GM23248 (cell line): Measurements from ENCODE around the gene CTDNEP1. TPM values are rescaled to one million over a fixed set of nuclear protein-coding genes. Genes with fewer than 3 reads are reported as not detected.

Experiments used
- DNase-seq: peaks from one replicate; pipeline ENCODE4 v3.0.0-alpha.2; 2015
- H2AFZ ChIP-seq: fragments of 200-600 bp; sonication (generic); 2 replicates; pipeline ENCODE4 v1.6.1; 2016; ENCODE audit warnings: antibody characterized with exemption
- H3F3A ChIP-seq: fragments of 200-600 bp; sonication (generic); 2 replicates; pipeline ENCODE4 v1.6.1; 2016; ENCODE audit warnings: mild to moderate bottlenecking, antibody characterized with exemption, mixed run types; ENCODE audit not compliant: insufficient read depth
- H3K27ac ChIP-seq: fragments of 200-600 bp; sonication (generic); 2 replicates; pipeline ENCODE4 v1.5.1; 2016; ENCODE audit warnings: mild to moderate bottlenecking
- H3K27me3 ChIP-seq: fragments of 200-600 bp; sonication (generic); replicated peaks from 2 replicates; pipeline ENCODE4 v1.6.1; 2016; ENCODE audit warnings: mild to moderate bottlenecking; ENCODE audit not compliant: insufficient read depth
- H3K36me3 ChIP-seq: fragments of 200-600 bp; sonication (generic); 2 replicates; pipeline ENCODE4 v1.6.1; 2016; ENCODE audit warnings: low read depth, mild to moderate bottlenecking
- H3K4me1 ChIP-seq: fragments of 200-600 bp; sonication (generic); 2 replicates; pipeline ENCODE4 v1.6.1; 2016; ENCODE audit warnings: mild to moderate bottlenecking; ENCODE audit not compliant: insufficient read depth
- H3K4me2 ChIP-seq: fragments of 200-600 bp; sonication (generic); one replicate; pipeline ENCODE4 v1.6.1; 2016; ENCODE audit warnings: mild to moderate bottlenecking; ENCODE audit not compliant: unreplicated experiment
- H3K4me3 ChIP-seq: fragments of 200-600 bp; sonication (generic); 2 replicates; pipeline ENCODE4 v1.5.1; 2016; ENCODE audit warnings: mild to moderate bottlenecking
- H3K79me2 ChIP-seq: fragments of 200-600 bp; sonication (generic); 2 replicates; pipeline ENCODE4 v1.6.1; 2016; ENCODE audit warnings: mild to moderate bottlenecking; ENCODE audit not compliant: insufficient read depth
- H3K9ac ChIP-seq: fragments of 200-600 bp; sonication (generic); 2 replicates; pipeline ENCODE4 v1.6.1; 2016; ENCODE audit warnings: mild to moderate bottlenecking
- H3K9me2 ChIP-seq: fragments of 200-600 bp; sonication (generic); 2 replicates; pipeline ENCODE4 v1.6.1; 2016; ENCODE audit warnings: mixed run types, mild to moderate bottlenecking, moderate library complexity; ENCODE audit not compliant: insufficient read depth
- H3K9me3 ChIP-seq: fragments of 200-600 bp; sonication (generic); one replicate; pipeline ENCODE4 v1.6.1; 2017; ENCODE audit warnings: low read depth
- H4K20me1 ChIP-seq: fragments of 200-600 bp; sonication (generic); 2 replicates; pipeline ENCODE4 v1.6.0; 2016; ENCODE audit not compliant: insufficient read depth
- EZH2 ChIP-seq: fragments of 200-600 bp; sonication (generic); IDR thresholded peaks from 2 replicates; pipeline ENCODE4 v1.6.1; 2018; ENCODE audit warnings: antibody characterized with exemption, mild to moderate bottlenecking; ENCODE audit not compliant: insufficient read depth, poor library complexity, severe bottlenecking
- EZH2phosphoT487 ChIP-seq: fragments of 200-600 bp; sonication (generic); IDR thresholded peaks from 2 replicates; pipeline ENCODE4 v1.6.1; 2018; ENCODE audit warnings: antibody characterized with exemption, moderate library complexity, mild to moderate bottlenecking, low read depth; ENCODE audit not compliant: insufficient read depth
- WGBS, 2 experiments: methylation state at CpG; one replicate each; pipeline ENCODE4 v1.1.6; 2015 to 2017; ENCODE audit warnings: low lambda C conversion rate in 2 of 2, low coverage in 1 of 2; ENCODE audit errors: missing lambda C conversion rate in 2 of 2; 5-methylcytosine and 5-hydroxymethylcytosine counted together
- in situ Hi-C: fragments of 300-500 bp; cut with MboI; formaldehyde crosslinking; loops from 2 replicates; pipeline ENCODE4 v1.15.0; 2020
- polyA plus RNA-seq: library from polyadenylated mRNA; unstranded; fragments of >200 nt; fragmentation: Nextera tagmentation; extraction: Ambion mirVana; gene quantifications from 2 replicates; pipeline ENCODE4 v1.2.1, GENCODE V29; 2016
- total RNA-seq: library from RNA; depleted of rRNA; stranded (reverse); fragments of >200 nt; shearing (Covaris generic); gene quantifications from 2 replicates; pipeline ENCODE4 v1.2.3, GENCODE V29; 2014

Gene CTDNEP1
- total and polyA plus RNA-seq, 2 experiments from 2014 or later, result 30.0 to 38.9 TPM

GRCh38 chr17:7219812-7220592, 31.5 kb downstream of the CTDNEP1 start, which contains the start of the genes ACADVL and DLG4:
ACADVL (plus strand) TSS chr17:7219938; CDS start chr17:7219985, 47 bp downstream.
DLG4 (minus strand) TSS chr17:7219836.
- Histone ChIP-seq H3K4me2 (peak within 1 kb of the TSS; percentile 91), H3K9ac (peak within 1 kb of the TSS; percentile 91), H3K79me2 (peaks cover 53% of the 10 kb centered on the region), H3K27ac (peak within 1 kb of the TSS; percentile 86), H3K4me1 (peaks cover 29% of the 10 kb centered on the region), H3K9me3 (no peaks in the 10 kb centered on the region), H3K9me2 (no peaks in the 10 kb centered on the region), H2AFZ (peak within 1 kb of the TSS; percentile 74), H4K20me1 (no peaks in the 10 kb centered on the region), H3K4me3 (peak within 1 kb of the TSS; percentile 81), H3K27me3 (no peaks in the 10 kb centered on the region), H3F3A (peaks cover 26% of the 10 kb centered on the region), H3K36me3 (peaks cover 15% of the 10 kb centered on the region; the same call in 1 of the 2 replicates)
- DNase-seq, result peak; percentile 98
- no peak for TF ChIP-seq EZH2phosphoT487
- TF ChIP-seq EZH2, result no peak
- in situ Hi-C loops, result no loop called here
- WGBS, 2 experiments, result 1 to 2% methylated on average over 57 to 60 of the region's 63 CpGs

- Histone ChIP-seq H3K9me3 (no peaks in the 10 kb centered on the region), H3K27me3 (no peaks in the 10 kb centered on the region), H3K36me3 (peaks cover 15% of the 10 kb centered on the region; the same call in 1 of the 2 replicates), H3K27ac (peak overlapping the region; percentile 86), H3K9ac (peak overlapping the region; percentile 91), H3K4me1 (peaks cover 29% of the 10 kb centered on the region), H3K9me2 (no peaks in the 10 kb centered on the region), H3F3A (peaks cover 22% of the 10 kb centered on the region), H2AFZ (peak overlapping the region; percentile 74), H3K79me2 (peaks cover 53% of the 10 kb centered on the region), H3K4me3 (peak overlapping the region; percentile 81), H4K20me1 (no peaks in the 10 kb centered on the region), H3K4me2 (peak overlapping the region; percentile 91)
- no peak for DNase-seq
- in situ Hi-C loops, result no loop called here
- WGBS, 2 experiments, result 17 to 22% methylated on average over 12 of the region's 12 CpGs
- TF ChIP-seq EZH2 (no peak), EZH2phosphoT487 (no peak)
Observed at GRCh38 chr17:7219229-7219811, 32.2 kb downstream of the CTDNEP1 start.

- H3K36me3 ChIP-seq, result peaks cover 14% of the 10 kb centered on the region; the same call in 1 of the 2 replicates
- peak overlapping the region; percentile 86; the same call in 1 of the 2 replicates for H3K27ac ChIP-seq
- no peak overlapping the region for H3K9ac ChIP-seq
- 55 to 72% methylated on average over 4 to 6 of the region's 6 CpGs for WGBS, 2 experiments
- H3K79me2 ChIP-seq, result peaks cover 58% of the 10 kb centered on the region
- H3K27me3 ChIP-seq, result no peaks in the 10 kb centered on the region
- no peak for DNase-seq
- TF ChIP-seq EZH2phosphoT487 (no peak), EZH2 (no peak)
- H3K9me3 ChIP-seq, result no peaks in the 10 kb centered on the region
- no peak overlapping the region for H3K4me3 ChIP-seq
- H3K9me2 ChIP-seq, result no peaks in the 10 kb centered on the region
- in situ Hi-C loops, result no loop called here
- H4K20me1 ChIP-seq, result no peaks in the 10 kb centered on the region
- peaks cover 34% of the 10 kb centered on the region for H3K4me1 ChIP-seq
- no peak overlapping the region for H3K4me2 ChIP-seq
- H2AFZ ChIP-seq, result 0 out of 2 replicates have a peak overlapping the region, but pooled peaks have one; percentile 74
- H3F3A ChIP-seq, result peaks cover 22% of the 10 kb centered on the region
Observed at GRCh38 chr17:7218758-7219157, 32.8 kb downstream of the CTDNEP1 start.

- in situ Hi-C loops, result no loop called here
- no peaks in the 10 kb centered on the region for H3K27me3 ChIP-seq
- peak overlapping the region; percentile 84 for H2AFZ ChIP-seq
- peak overlapping the region; percentile 77 for H3K9ac ChIP-seq
- H3K4me1 ChIP-seq, result peaks cover 34% of the 10 kb centered on the region
- H3F3A ChIP-seq, result peaks cover 24% of the 10 kb centered on the region
- TF ChIP-seq EZH2, result no peak
- no peak for TF ChIP-seq EZH2phosphoT487
- no peaks in the 10 kb centered on the region for H3K9me3 ChIP-seq
- peaks cover 64% of the 10 kb centered on the region for H3K79me2 ChIP-seq
- DNase-seq, result no peak
- H3K4me3 ChIP-seq, result peak overlapping the region; percentile 70
- H3K36me3 ChIP-seq, result peaks cover 8% of the 10 kb centered on the region; the same call in 1 of the 2 replicates
- 56 to 72% methylated on average over 5 to 6 of the region's 6 CpGs for WGBS, 2 experiments
- H4K20me1 ChIP-seq, result no peaks in the 10 kb centered on the region
- peak overlapping the region; percentile 37; the same call in 1 of the 2 replicates for H3K27ac ChIP-seq
- H3K9me2 ChIP-seq, result no peaks in the 10 kb centered on the region
- H3K4me2 ChIP-seq, result peak overlapping the region; percentile 78
Observed at GRCh38 chr17:7218166-7218565, 33.4 kb downstream of the CTDNEP1 start.
